ENCODE measurements around the gene RPEL1.
"Not testable (repeated sequence)": the region's sequence is repeated elsewhere in the genome, so short reads cannot be mapped to it uniquely, and the experiment has no call there.

RPEL1 gene

GRCh38 chr10:103245587-103245986 is at the start of gene RPEL1:
TSS of gene RPEL1 (plus strand) at chr10:103245887. CDS start at chr10:103245997, 110 bp downstream.
- DNase-seq (ENCODE audit: low read depth, low spot score), result not testable (repeated sequence)

GRCh38 chr10:103196516-103196915 is 49.2 kb upstream of the RPEL1 start:
- no peak for DNase-seq (ENCODE audit: low read depth, low spot score)

- DNase-seq (ENCODE audit: low read depth, low spot score), result peak; percentile 58
Observed at GRCh38 chr10:103197174-103197573, 48.5 kb upstream of the RPEL1 start.

GRCh38 chr10:103197903-103198302 is 47.8 kb upstream of the RPEL1 start:
- no peak for DNase-seq (ENCODE audit: low read depth, low spot score)

GRCh38 chr10:103198648-103199047 is 47.0 kb upstream of the RPEL1 start:
- no peak for DNase-seq (ENCODE audit: low read depth, low spot score)

GRCh38 chr10:103199488-103199887 is 46.2 kb upstream of the RPEL1 start:
- no peak for DNase-seq (ENCODE audit: low read depth, low spot score)

GRCh38 chr10:103202319-103202718 is 43.4 kb upstream of the RPEL1 start:
- DNase-seq (ENCODE audit: low read depth, low spot score), result no peak

- no peak for DNase-seq (ENCODE audit: low read depth, low spot score)
Observed at GRCh38 chr10:103203466-103203865, 42.2 kb upstream of the RPEL1 start.

GRCh38 chr10:103204353-103205255 is 41.1 kb upstream of the RPEL1 start:
- peak; percentile 38 for DNase-seq (ENCODE audit: low read depth, low spot score)

- DNase-seq (ENCODE audit: low read depth, low spot score), result not testable (repeated sequence)
Observed at GRCh38 chr10:103205401-103205800, 40.3 kb upstream of the RPEL1 start.

GRCh38 chr10:103206715-103207114 is 39.0 kb upstream of the RPEL1 start:
- not testable (repeated sequence) for DNase-seq (ENCODE audit: low read depth, low spot score)

- DNase-seq (ENCODE audit: low read depth, low spot score), result no peak
Observed at GRCh38 chr10:103207141-103207540, 38.5 kb upstream of the RPEL1 start.

GRCh38 chr10:103207643-103208042 is 38.0 kb upstream of the RPEL1 start:
- DNase-seq (ENCODE audit: low read depth, low spot score), result peak; percentile 77

- not testable (repeated sequence) for DNase-seq (ENCODE audit: low read depth, low spot score)
Observed at GRCh38 chr10:103210262-103210661, 35.4 kb upstream of the RPEL1 start.

GRCh38 chr10:103215601-103216000 is 30.1 kb upstream of the RPEL1 start:
- DNase-seq (ENCODE audit: low read depth, low spot score), result no peak

GRCh38 chr10:103216362-103216761 is 29.3 kb upstream of the RPEL1 start:
- peak; percentile 57 for DNase-seq (ENCODE audit: low read depth, low spot score)

GRCh38 chr10:103224133-103224532 is 21.6 kb upstream of the RPEL1 start:
- no peak for DNase-seq (ENCODE audit: low read depth, low spot score)

GRCh38 chr10:103224721-103225120 is 21.0 kb upstream of the RPEL1 start:
- DNase-seq (ENCODE audit: low read depth, low spot score), result not testable (repeated sequence)

GRCh38 chr10:103225939-103226338 is 19.7 kb upstream of the RPEL1 start:
- no peak for DNase-seq (ENCODE audit: low read depth, low spot score)

- no peak for DNase-seq (ENCODE audit: low read depth, low spot score)
Observed at GRCh38 chr10:103227416-103227815, 18.3 kb upstream of the RPEL1 start.

GRCh38 chr10:103231047-103231551 is 14.6 kb upstream of the RPEL1 start:
- peak; percentile 95 for DNase-seq (ENCODE audit: low read depth, low spot score)

GRCh38 chr10:103232131-103232673 is 13.5 kb upstream of the RPEL1 start:
- no peak for DNase-seq (ENCODE audit: low read depth, low spot score)

Data from astrocyte of the hippocampus (primary cell).